IMR-90 (cell line): ENCODE measurements around the gene RAB26. TPM values are rescaled to one million over a fixed set of nuclear protein-coding genes. Genes with fewer than 3 reads are reported as not detected.

Source experiments
- ATAC-seq: fragments of 200-7000 bp; cut with Tn5 transposase; 2 replicates; pipeline ENCODE4 v1.9.1; 2020; ENCODE audit warnings: low read depth, mild to moderate bottlenecking, moderate library complexity
- BruUV-seq: library from RNA; stranded (reverse); fragments of 400-500 nt; replicated peaks from 2 replicates; lab custom pipeline; 2021; lab: Mats Ljungman, UMichigan
- CTCF ChIA-PET: fragments of 300-600 bp; formaldehyde crosslinking; extraction: SDS; loops from one replicate; lab custom pipeline; 2021; ENCODE audit warnings: antibody characterized with exemption; lab: Yijun Ruan, JAX
- POLR2A ChIA-PET: fragments of 300-600 bp; sonication (Branson Sonifier 250); formaldehyde crosslinking; loops from one replicate; lab custom pipeline; 2022; ENCODE audit warnings: antibody characterized with exemption; ENCODE audit not compliant: unreplicated experiment; lab: Charles Lee
- DNase-seq: peaks from one replicate; pipeline ENCODE4 v3.0.0; 2013
- H2AFZ ChIP-seq: replicated peaks from 2 replicates; pipeline ENCODE3; 2013; ENCODE audit warnings: low read length, mild to moderate bottlenecking; ENCODE audit not compliant: poor library complexity
- H2AK5ac ChIP-seq: 2 replicates; pipeline ENCODE4 v1.6.1; 2013; ENCODE audit warnings: low read depth, low read length, inconsistent platforms
- H2AK9ac ChIP-seq: replicated peaks from 2 replicates; pipeline ENCODE3; 2013; ENCODE audit warnings: mild to moderate bottlenecking, low read depth, low read length, moderate library complexity; ENCODE audit not compliant: poor library complexity
- H2BK120ac ChIP-seq: 2 replicates; pipeline ENCODE4 v1.6.1; 2013; ENCODE audit warnings: low read depth, low read length, inconsistent platforms
- H2BK15ac ChIP-seq: 3 replicates; pipeline ENCODE4 v1.6.1; 2013; ENCODE audit warnings: low read depth, low read length, inconsistent platforms
- H2BK20ac ChIP-seq: 2 replicates; pipeline ENCODE4 v1.6.1; 2013; ENCODE audit warnings: low read depth, mild to moderate bottlenecking, inconsistent platforms, low read length, moderate library complexity
- H2BK5ac ChIP-seq: 2 replicates; pipeline ENCODE4 v1.6.1; 2013; ENCODE audit warnings: mild to moderate bottlenecking, low read depth, low read length, inconsistent platforms; ENCODE audit not compliant: poor library complexity, severe bottlenecking
- H3K14ac ChIP-seq: replicated peaks from 2 replicates; pipeline ENCODE4 v1.6.1; 2013; ENCODE audit warnings: low read depth, low read length, inconsistent platforms
- H3K18ac ChIP-seq: 2 replicates; pipeline ENCODE4 v1.6.1; 2013; ENCODE audit warnings: low read depth, low read length, control low read depth
- H3K23ac ChIP-seq: 2 replicates; pipeline ENCODE4 v1.6.1; 2013; ENCODE audit warnings: low read depth, low read length, inconsistent platforms
- H3K27ac ChIP-seq: 2 replicates; pipeline ENCODE4 v1.5.1; 2013; ENCODE audit warnings: mild to moderate bottlenecking, control low read depth, low read length; ENCODE audit not compliant: insufficient read depth
- H3K27me3 ChIP-seq: 2 replicates; pipeline ENCODE4 v1.6.1; 2013; ENCODE audit warnings: low read length; ENCODE audit not compliant: control insufficient read depth, insufficient read depth
- H3K36me3 ChIP-seq: 2 replicates; pipeline ENCODE4 v1.6.1; 2013; ENCODE audit warnings: low read length, mixed read lengths; ENCODE audit not compliant: control insufficient read depth, insufficient read depth
- H3K4ac ChIP-seq: 2 replicates; pipeline ENCODE4 v1.6.1; 2013; ENCODE audit warnings: low read depth, low read length, inconsistent platforms
- H3K4me1 ChIP-seq: 2 replicates; pipeline ENCODE4 v1.6.1; 2013; ENCODE audit warnings: low read length, mixed read lengths; ENCODE audit not compliant: control insufficient read depth, insufficient read depth
- H3K4me2 ChIP-seq: 2 replicates; pipeline ENCODE4 v1.6.1; 2013; ENCODE audit warnings: low read depth, mild to moderate bottlenecking, control low read depth, low read length, moderate library complexity
- H3K4me3 ChIP-seq: 2 replicates; pipeline ENCODE4 v1.5.1; 2013; ENCODE audit warnings: low read depth, mild to moderate bottlenecking, control low read depth, low read length, moderate library complexity; ENCODE audit not compliant: insufficient read depth
- H3K56ac ChIP-seq: 2 replicates; pipeline ENCODE4 v1.6.1; 2013; ENCODE audit warnings: low read length, inconsistent platforms; ENCODE audit not compliant: insufficient read depth; ENCODE audit errors: extremely low read depth
- H3K79me1 ChIP-seq, 2 experiments: 2 replicates each; pipeline ENCODE4 v1.6.1; 2013; ENCODE audit warnings: low read length in 2 of 2, inconsistent platforms in 1 of 2, low read depth in 1 of 2
- H3K9ac ChIP-seq: 2 replicates; pipeline ENCODE4 v1.6.1; 2013; ENCODE audit warnings: low read depth, low read length, control low read depth
- H3K9me1 ChIP-seq: 2 replicates; pipeline ENCODE4 v1.6.1; 2013; ENCODE audit warnings: low read length, inconsistent platforms; ENCODE audit not compliant: insufficient read depth
- H3K9me3 ChIP-seq: 2 replicates; pipeline ENCODE4 v1.6.1; 2013; ENCODE audit warnings: low read length; ENCODE audit not compliant: control insufficient read depth, insufficient read depth
- H4K20me1 ChIP-seq: 2 replicates; pipeline ENCODE4 v1.6.1; 2013; ENCODE audit warnings: low read length, inconsistent platforms; ENCODE audit not compliant: insufficient read depth
- H4K5ac ChIP-seq: 2 replicates; pipeline ENCODE4 v1.6.1; 2013; ENCODE audit warnings: mild to moderate bottlenecking, low read depth, low read length, control low read depth
- H4K8ac ChIP-seq, 2 experiments: 2 replicates each; pipeline ENCODE4 v1.6.1; 2013; ENCODE audit warnings: low read depth in 2 of 2, low read length in 2 of 2, control low read depth in 1 of 2, inconsistent platforms in 1 of 2
- H4K91ac ChIP-seq: 2 replicates; pipeline ENCODE4 v1.6.1; 2013; ENCODE audit warnings: low read depth, low read length, inconsistent platforms; ENCODE audit not compliant: insufficient read depth
- BHLHE40 ChIP-seq: fragments of 150-350 bp; IDR thresholded peaks from 2 replicates; pipeline ENCODE4 v1.6.1; 2016; ENCODE audit warnings: mild to moderate bottlenecking, low read depth, low read length
- CHD1 ChIP-seq: IDR thresholded peaks from 2 replicates; pipeline ENCODE4 v1.6.1; 2012; ENCODE audit warnings: low read depth, low read length, improper control_type of control experiment
- MAFK ChIP-seq: IDR thresholded peaks from 2 replicates; pipeline ENCODE4 v1.6.1; 2012; ENCODE audit warnings: low read depth, low read length, improper control_type of control experiment
- NFE2L2 ChIP-seq: fragments of 150-350 bp; IDR thresholded peaks from 2 replicates; pipeline ENCODE4 v1.6.1; 2016; ENCODE audit warnings: low read depth, mild to moderate bottlenecking, low read length
- RCOR1 ChIP-seq: IDR thresholded peaks from 2 replicates; pipeline ENCODE4 v1.6.1; 2012; ENCODE audit warnings: mild to moderate bottlenecking, low read length, improper control_type of control experiment; ENCODE audit not compliant: insufficient replicate concordance
- SMC3 ChIP-seq: fragments of 150-350 bp; IDR thresholded peaks from 2 replicates; pipeline ENCODE4 v1.6.1; 2016; ENCODE audit warnings: low read depth, mild to moderate bottlenecking, antibody characterized with exemption, low read length, moderate library complexity
- USF2 ChIP-seq: fragments of 150-350 bp; IDR thresholded peaks from 2 replicates; pipeline ENCODE4 v1.6.1; 2017; ENCODE audit warnings: mild to moderate bottlenecking, antibody characterized with exemption, low read length, low read depth
- WGBS, 2 experiments: methylation state at CpG; one replicate each; pipeline versions ENCODE4 v1.1.5 to v1.1.7; 2013; ENCODE audit warnings: missing lambda C conversion rate in 2 of 2; ENCODE audit not compliant: insufficient read length in 1 of 2; ENCODE audit errors: extremely low coverage in 2 of 2; 5-methylcytosine and 5-hydroxymethylcytosine counted together
- dilution Hi-C: fragments of 300-500 bp; cut with HindIII; formaldehyde crosslinking; loops from one replicate; pipeline ENCODE4 v1.14.3; 2018; ENCODE audit warnings: low sequenced_read_pairs; ENCODE audit not compliant: unreplicated experiment
- in situ Hi-C: fragments of 300-500 bp; cut with MboI; formaldehyde crosslinking; loops from 3 replicates; pipeline ENCODE4 v1.14.3; 2019; ENCODE audit warnings: low sequenced_read_pairs, inconsistent platforms, mixed read lengths
- intact Hi-C: fragments of 100-400 bp; cut with micrococcal nuclease; formaldehyde crosslinking; loops from 2 replicates; pipeline ENCODE4 v1.10.0; 2022
- polyA plus RNA-seq, 3 experiments: library from polyadenylated mRNA; depleted of rRNA; stranded (reverse); fragments of >200 nt; gene quantifications; 2 replicates each; pipeline ENCODE4 v1.2.3, GENCODE V29; 2012; ENCODE audit warnings: low replicate concordance in 1 of 3
- total RNA-seq: library from RNA; depleted of rRNA; stranded (reverse); fragments of >200 nt; gene quantifications from 2 replicates; pipeline ENCODE4 v1.2.3, GENCODE V29; 2012

RAB26 gene
- total and polyA plus RNA-seq, 2 of the 4 experiments (the other 2 are of a cell fraction), result 1.1 to 4.5 TPM

DNA sequence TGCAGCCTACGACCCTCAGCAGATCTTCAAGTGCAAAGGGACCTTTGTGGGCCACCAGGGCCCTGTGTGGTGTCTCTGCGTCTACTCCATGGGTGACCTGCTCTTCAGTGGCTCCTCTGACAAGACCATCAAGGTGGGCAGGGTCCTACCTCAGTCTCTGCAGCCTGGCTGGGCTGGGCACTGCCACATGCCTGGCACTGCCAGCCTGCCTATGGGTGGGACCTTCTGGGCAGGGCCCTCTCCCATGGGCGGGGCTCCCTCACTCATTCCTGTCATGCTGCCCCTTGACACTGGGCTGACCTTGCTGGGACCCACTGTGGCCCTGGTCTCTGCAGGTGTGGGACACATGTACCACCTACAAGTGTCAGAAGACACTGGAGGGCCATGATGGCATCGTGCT is 25.5 kb downstream of the RAB26 start:
- POLR2A ChIA-PET, result no interaction called here
- BruUV-seq, result no TSS peak
- peaks cover 59% of the 10 kb centered on the region for H3K36me3 ChIP-seq

More for the DNA sequence above, 25.5 kb downstream of the RAB26 start:
- TF ChIP-seq USF2 (no peak), SMC3 (no peak), NFE2L2 (no peak), BHLHE40 (no peak), CHD1 (no peak), RCOR1 (no peak), MAFK (no peak)
- dilution Hi-C loops (no loop called here), intact Hi-C loops (no loop called here), in situ Hi-C loops (no loop called here)
- H3K14ac ChIP-seq, result no peak overlapping the region
- H4K8ac ChIP-seq, result no peak overlapping the region
- no peak overlapping the region for H2AFZ ChIP-seq
- WGBS, 2 experiments, result 93% methylated on average over 3 of the region's 4 CpGs; no CpG with 5 or more reads in 1 of the 2 experiments
- no peak overlapping the region for H3K56ac ChIP-seq
- no peak overlapping the region for H3K18ac ChIP-seq
- H3K9ac ChIP-seq, result no peak overlapping the region
- H2BK5ac ChIP-seq, result no peak overlapping the region
- DNase-seq, result no peak
- H2AK5ac ChIP-seq, result no peak overlapping the region
- no peak overlapping the region for H3K4ac ChIP-seq
- H4K5ac ChIP-seq, result no peak overlapping the region
- ATAC-seq, result no peak
- H3K23ac ChIP-seq, result no peak overlapping the region
- no peak overlapping the region for H2BK20ac ChIP-seq
- CTCF ChIA-PET, result no interaction called here
- H3K4me3 ChIP-seq, result no peak overlapping the region
- peaks cover 0 to 4% of the 10 kb centered on the region in 2 experiments; a peak in 2 of 4 replicates for H3K79me1 ChIP-seq
- no peaks in the 10 kb centered on the region for H3K9me1 ChIP-seq
- H3K9me3 ChIP-seq, result no peaks in the 10 kb centered on the region
- no peak overlapping the region for H3K27ac ChIP-seq
- H3K4me1 ChIP-seq, result no peaks in the 10 kb centered on the region
- no peak overlapping the region for H2BK120ac ChIP-seq
- H2AK9ac ChIP-seq, result peak overlapping the region; percentile 45
- no peak overlapping the region for H2BK15ac ChIP-seq
- no peaks in the 10 kb centered on the region; the same call in 1 of the 2 replicates for H4K20me1 ChIP-seq
- H4K91ac ChIP-seq, result no peak overlapping the region
- no peak overlapping the region for H3K4me2 ChIP-seq
- H3K27me3 ChIP-seq, result no peaks in the 10 kb centered on the region
